OCI-LY1 (cell line): ENCODE data around the gene HMX1.

ENCODE experiments used
- EZH2 ChIP-seq: fragments of 200-600 bp; sonication (generic), shearing (Covaris generic); IDR thresholded peaks from 2 replicates; pipeline ENCODE4 v1.8.0; 2017; ENCODE audit warnings: borderline replicate concordance, mixed run types, mild to moderate bottlenecking, antibody characterized with exemption, low read length, moderate library complexity, mixed read lengths
- TF ChIP-seq, protein P1 (sequence below): fragments of 200-600 bp; sonication (generic), shearing (Covaris generic); IDR thresholded peaks from 2 replicates; pipeline ENCODE4 v1.5.1; 2017; ENCODE audit warnings: mild to moderate bottlenecking, antibody characterized with exemption, low read length, moderate library complexity, mixed read lengths

DNA sequence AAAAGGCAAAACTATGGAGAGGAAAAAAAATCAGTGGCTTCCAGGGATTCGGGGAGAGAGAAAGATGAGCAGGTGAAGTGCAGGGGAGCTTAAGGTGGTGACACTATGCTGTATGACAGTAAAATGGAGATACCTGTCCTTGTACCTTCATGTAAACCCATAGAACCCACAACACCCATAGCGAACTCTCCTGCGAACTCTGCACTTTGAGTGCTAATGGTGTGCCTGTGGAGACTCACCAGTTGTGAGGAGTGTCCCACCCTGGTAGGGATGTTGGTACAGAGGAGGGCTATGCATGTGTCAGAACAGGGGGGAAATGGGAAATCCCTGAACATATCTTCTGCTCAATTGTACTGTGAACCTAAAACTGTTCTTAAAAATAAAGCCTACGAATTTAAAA lies 42.8 kb downstream of the HMX1 start:
- TF ChIP-seq, protein P1, sequence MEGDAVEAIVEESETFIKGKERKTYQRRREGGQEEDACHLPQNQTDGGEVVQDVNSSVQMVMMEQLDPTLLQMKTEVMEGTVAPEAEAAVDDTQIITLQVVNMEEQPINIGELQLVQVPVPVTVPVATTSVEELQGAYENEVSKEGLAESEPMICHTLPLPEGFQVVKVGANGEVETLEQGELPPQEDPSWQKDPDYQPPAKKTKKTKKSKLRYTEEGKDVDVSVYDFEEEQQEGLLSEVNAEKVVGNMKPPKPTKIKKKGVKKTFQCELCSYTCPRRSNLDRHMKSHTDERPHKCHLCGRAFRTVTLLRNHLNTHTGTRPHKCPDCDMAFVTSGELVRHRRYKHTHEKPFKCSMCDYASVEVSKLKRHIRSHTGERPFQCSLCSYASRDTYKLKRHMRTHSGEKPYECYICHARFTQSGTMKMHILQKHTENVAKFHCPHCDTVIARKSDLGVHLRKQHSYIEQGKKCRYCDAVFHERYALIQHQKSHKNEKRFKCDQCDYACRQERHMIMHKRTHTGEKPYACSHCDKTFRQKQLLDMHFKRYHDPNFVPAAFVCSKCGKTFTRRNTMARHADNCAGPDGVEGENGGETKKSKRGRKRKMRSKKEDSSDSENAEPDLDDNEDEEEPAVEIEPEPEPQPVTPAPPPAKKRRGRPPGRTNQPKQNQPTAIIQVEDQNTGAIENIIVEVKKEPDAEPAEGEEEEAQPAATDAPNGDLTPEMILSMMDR: no peak
- no peak for TF ChIP-seq EZH2
